COLO668 (cell line): ENCODE measurements around the gene CYTH1.
"Not testable (repeated sequence)": the region's sequence is repeated elsewhere in the genome, so short reads cannot be mapped to it uniquely, and the experiment has no call there.

Source experiments
- DNase-seq: peaks from one replicate; lab custom pipeline; 2025; ENCODE audit not compliant: unreplicated experiment; lab: John Stamatoyannopoulos, UW

CYTH1 gene

DNA sequence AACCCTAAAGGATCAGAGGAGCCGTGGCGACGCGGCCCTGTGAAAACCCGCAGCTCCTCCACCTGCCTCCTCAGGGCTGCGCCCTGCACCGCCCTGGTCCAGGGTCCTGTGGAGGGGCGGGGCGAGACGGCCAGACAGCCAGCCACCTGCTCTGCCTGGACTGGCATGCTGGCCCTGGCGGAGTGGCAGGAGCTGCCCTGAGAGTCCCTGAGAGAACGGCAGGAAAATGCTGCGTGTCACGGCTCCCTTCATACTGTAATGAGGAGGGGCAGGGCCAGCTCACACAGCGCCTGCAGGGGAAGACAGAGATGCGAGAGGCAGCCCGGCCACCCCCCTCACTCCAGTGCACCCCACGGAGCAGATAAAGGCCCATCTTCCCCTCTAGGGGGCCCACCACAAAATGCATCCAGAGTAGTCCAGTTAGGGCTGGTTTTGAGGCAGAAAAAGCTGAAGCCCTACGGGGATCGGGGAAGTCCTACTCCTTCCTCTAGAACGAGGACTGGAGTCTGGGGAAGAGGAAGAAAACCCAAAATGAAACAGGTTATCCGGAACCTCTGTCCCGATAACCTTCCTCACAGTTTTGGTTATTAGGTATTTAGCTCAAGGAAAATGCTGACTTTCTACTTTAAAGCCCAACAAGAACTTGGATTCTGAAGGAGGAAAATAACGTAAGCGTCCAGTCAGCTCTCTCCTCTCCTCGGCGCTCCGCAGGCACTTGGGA lies 107.3 kb downstream of the CYTH1 start:
- DNase-seq = no peak

DNA sequence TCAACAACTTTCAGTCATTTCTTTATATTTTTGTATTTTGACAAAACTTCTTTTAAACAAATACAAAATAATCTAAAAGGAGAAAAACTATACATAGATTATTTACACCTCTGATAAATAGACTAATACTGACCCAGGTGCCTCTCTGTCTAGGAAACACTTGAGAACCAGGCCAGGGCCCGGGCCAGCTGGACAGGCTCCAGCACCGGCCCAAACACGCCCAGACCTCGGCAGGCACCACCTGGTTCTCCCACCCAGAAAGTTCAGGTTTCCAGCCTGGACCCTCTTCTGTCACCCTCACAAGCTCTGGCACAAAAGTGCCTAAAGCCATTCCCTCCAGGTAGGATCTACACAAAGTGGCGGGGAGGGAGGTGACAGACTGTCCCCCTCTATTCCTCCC lies 107.9 kb downstream of the CYTH1 start:
- DNase-seq = no peak

DNA sequence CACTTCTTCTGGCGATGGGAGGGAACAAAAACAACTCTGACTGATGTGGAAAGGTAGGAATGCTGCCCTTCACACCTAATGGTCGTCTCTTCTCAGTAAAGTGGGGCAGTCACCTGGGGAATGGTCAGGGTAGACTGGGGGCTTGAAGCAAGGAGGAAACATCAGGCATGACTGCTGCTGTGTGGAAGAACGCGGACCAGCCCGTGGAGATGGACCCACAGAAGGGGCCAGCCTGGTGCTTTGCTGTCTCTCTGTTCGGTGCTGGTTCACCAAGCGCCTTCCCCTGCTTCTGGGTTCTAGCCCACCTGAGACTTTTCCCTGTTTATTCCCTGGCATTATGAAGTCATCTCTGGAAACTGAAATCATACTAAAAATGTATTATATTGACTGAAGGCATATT lies 108.7 kb downstream of the CYTH1 start:
- DNase-seq = no peak

DNA sequence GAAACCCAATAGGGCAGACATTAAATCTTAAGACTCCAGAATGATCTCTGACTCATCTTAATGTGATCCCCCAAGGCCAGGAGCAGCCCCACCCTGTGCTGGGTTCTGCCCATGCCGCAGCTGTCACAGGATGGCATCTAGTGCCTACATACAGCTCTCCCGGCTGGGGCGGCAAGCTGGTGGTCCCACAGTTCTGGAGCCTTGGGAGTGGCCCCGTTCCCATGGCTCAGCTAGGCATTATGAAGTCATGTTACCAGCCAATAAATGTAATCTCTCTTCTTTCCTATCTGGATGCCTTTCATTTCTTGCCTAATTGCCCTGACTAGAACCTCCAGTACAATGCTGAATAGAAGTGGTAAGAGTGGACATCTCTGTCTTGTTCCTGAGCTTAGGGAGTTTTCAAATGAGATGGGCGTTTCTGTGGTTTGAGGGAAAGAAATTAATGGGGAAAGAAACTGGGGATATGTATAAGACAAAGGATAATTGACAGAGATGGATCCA lies 109.2 kb downstream of the CYTH1 start:
- DNase-seq = no peak

DNA sequence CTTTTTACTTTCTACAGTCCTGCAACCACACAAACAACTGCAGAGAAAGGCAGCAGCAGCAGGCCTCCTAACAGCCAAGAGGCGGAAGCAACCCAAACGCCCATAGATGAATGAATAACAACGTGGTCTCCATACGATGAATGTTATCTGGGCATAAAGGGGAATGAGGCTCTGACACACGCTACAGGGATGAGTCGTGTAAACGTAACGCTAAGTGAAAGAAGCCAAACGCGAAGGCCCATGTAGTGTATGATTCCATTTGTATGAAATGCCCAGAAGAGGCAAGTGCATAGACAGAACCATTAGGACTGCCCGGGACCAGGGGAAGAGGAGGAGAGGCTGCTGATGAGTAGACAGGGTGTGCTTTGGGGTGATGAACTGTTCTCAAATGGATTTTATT lies 110.1 kb downstream of the CYTH1 start:
- no peak for DNase-seq

DNA sequence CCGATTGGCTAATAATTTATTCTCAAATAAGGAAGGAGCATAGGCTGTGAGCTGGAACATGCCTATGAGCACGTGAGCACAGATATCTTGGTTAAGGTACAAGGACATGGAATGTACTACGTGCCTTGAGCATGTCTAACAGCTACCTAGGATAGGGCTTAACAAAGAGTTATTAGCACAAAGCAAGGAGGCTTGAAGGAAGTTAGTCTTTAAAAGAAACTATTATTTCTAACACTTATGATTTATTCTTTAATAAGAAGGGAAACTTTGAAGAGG lies 110.4 kb downstream of the CYTH1 start:
- not testable (repeated sequence) for DNase-seq

DNA sequence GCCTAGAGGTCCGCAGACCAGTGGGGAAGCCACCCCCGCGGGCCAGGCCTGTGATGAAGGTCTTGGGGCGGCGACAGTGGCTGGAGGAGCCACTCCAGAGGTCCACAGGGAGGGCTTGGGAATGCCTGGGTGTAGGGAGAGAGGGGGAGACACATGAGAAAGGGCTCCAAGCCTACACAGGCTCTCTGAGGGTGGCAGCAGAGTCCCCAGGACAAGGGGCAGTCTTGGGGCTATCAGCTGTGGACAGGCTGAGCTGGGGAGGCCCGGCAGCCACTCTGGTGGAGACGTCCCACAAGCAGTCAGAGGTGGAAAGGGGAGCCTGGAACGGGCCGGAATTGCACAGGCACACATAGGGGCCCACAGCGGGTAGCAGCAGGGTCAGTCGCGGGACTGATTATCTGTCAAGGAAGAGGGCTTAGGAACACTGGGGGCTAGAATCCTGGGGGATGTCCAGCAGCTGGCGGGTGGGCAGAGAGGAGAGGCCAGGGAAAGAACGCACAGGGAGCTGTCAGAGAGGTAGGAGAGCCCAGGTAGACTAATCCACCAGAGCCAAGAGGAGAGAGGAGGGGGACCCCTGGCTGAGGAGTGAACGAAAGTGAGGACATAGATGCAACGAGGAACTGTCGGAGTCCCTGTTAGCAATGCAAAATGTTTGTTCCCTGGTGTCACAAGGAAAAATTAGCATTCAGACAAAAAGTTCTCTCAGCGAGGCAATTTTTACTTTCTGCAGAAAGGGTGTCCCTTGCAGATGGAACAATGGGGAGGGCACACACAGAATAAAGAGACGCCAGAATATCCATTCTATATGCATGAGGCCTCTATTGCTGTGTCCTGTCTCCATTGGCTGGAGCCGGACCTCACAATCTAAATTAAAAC lies 111.0 kb downstream of the CYTH1 start:
- DNase-seq = no peak

DNA sequence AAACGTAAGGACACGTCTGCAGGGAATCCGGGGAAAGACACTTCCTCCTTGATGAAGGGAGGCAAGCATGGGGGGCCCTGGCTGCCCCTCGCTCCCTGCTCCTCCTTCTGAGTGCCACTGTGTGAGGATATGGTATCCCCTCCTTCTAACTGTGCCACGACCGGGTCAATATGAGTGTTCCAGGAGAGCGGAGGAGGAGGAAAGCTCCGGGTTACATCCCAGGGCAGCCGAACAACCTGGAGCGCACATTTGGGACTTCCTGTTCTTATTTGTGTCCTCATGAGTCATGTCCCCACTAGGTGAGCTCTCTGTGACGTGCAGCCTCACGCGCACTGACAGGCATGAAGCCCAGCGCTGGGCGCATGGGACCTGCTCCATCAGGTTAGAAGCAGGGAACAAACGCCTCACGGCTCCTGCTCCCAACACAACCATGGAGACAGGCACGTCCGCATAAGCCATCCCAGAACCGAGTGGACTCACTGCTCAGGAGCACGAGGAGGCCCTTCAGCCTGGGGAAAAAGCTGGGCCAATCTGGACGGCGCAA lies 112.0 kb downstream of the CYTH1 start:
- DNase-seq = no peak

DNA sequence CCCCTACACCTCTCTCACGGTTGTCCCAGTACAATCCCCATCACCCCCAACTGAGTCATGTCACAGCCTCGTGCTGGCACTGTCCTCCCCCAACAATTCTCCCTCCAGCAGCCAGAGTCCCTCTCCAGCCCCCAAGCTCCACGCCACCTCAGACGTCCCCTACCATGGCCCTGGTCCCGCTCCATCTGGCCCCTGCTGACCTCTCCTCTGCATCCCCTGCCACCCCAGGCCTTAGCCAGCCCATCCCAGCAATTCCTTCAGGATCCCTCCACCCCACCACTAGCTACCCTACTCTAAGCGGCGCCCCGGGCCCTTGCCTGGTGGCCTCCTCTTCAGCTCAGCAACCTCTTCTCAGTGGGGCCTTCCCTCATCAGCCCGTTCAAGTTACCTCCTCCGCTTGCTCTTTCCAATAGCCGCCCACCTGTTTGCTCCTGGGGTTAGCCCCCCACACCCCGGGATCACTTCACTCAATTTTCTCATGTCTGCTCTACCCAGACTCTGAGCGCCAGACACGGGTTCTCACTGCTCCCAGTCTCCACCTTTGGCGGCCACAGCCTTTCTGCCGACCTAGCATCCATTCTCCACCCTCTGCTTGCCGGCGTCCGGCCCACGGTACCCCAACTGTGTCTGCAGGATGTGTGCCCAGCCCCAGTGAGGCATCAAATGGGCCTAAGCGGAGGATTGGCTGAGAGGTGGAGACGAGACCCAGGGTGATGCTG lies 112.7 kb downstream of the CYTH1 start:
- no peak for DNase-seq

DNA sequence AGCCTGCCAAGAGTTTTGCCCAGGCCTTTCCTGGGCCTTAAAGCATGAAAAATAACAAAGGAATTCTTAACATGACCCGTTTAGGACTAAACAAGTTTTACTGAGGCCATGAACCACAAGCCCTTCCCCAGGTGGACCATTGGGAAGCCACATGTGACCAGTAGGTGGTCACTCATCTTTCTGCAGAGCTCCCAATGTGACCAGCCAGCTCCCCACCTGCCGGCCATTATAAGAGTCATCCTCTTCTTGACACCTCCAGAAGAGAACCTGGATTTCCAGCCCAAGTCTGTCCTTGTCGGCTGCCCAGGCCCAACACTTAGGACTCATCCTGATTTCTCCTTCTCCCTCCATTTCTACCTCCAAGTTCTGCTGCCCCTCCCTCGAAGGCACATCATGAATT lies 113.2 kb downstream of the CYTH1 start:
- no peak for DNase-seq

DNA sequence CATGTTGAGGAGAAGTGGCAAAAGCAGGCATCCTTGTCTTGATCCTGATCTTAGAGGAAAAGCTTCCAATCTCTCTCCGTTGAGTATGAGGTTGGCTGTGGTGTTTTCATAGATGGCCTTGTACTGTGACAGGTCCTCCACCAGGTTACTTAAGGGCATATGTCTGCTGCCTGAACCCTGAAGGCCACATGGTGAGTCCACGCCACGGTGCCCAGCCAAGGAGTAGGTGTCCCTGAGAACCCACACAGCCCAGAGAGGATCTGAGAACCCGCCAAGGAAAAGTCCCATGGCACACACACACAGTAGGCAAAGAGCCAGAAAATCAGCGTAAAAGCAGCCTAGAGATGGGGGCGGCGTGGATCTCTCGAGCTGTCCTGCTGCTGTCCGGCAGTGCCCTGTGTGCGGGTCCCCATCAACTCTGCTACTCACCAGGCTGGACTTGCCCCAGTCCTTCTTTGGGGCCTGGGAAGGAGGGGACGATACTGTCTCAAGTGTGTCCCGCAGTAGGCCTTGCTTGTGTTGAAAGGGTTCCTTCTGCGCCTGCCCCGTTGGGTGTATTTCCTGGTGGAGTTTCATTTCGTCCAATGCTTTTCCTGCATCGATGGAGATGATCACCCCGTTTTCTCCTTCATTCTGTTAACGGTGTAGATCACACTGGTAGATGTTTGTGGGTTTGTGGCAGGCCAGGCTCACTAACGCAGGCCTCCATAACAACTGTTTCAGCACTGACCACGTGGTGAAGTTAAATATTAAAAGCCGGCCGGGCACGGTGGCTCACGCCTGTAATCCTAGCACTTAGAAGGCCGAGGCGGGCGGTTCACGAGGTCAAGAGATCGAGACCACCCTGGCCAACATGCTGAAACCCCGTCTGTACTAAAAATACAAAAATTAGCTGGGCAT lies 114.1 kb downstream of the CYTH1 start:
- no peak for DNase-seq

DNA sequence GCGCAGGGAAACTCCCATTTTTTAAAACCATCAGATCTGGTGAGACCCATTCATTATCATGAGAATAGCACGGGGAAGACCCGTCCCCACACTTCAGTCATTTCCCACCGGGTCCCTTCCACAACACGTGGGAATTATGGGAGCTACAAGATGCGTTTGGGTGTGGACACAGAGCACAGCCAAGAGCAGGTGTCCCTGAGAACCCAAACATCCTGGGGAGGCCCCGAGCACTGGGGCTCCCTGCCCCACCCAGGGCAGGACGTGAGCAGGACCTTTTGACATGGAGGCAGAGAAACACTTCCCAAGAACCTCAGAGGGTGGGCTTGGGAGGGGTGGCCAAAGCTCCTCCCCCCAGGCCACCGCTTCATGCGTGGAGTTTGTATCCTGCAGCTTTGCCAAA lies 115.0 kb downstream of the CYTH1 start:
- no peak for DNase-seq

DNA sequence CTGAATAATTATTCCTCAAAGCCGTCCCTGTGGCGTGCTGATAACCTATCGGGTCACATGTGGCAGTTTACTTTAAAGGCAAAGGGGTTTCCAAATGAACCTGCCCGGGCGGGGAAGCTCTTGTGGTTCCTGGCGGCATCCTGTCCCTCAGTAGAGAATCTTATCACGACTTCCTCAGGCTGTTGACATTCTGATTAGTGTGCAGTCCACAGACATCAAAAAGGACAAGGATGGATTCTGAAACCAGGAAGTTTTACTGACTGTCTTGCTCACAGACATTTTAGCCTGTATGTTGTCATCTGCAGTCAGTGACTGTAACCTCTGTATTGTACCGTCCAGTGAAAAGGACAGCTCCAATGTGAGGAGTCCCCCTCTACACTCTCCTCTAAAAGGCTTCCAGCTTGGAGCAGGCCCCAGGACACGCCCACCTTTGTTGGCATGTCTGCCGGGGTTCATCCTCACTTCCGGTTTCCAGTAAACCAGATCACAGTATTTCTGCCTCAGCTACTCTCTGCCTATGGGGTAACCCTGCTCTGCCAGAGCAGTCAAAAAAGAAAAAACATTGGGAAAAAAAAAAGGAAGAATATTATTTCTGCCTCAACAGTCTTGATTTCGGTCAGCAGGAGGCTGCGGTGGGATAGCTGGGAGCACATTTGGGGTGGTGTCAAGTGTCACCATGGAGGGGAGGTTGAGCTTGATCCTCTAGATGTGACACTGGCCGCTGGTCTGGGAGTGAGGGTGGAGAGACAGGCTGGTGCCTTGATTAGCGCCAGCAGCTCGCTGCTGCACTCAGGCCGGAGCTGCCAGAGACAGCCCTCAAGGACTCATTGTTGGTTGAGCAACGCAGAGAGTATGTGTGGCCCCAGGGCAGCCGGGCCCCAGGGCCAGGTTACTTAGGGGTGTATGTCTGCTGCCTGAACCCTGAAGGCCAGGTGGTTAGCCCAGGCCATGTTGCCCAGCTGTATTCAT lies 115.8 kb downstream of the CYTH1 start:
- DNase-seq = no peak

DNA sequence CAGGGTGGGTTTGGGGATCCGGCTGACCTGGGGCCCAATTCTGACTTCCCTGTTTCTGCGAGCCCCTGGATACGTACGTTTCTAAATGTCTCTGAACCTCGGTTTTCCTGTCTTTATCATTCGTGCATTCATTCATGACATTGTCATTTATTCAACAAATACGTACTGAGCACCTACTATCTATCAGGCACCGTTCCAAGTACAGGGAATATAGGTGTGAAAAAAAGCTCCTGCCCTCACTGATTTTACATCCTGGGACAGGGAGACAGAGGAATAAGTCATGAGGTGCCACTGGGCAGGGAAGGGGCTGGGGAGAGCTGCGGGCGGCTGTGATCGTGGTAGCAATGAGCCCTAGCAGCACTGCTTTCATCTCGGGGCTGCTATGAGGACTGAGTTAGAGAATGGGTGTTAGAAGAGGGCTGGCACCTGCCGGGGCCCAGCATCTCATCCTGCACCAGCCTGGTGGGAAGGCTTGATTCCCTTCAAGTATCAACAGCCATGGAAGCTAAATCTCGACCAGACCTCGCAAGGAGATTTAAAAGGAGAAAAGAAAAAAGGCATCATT lies 116.6 kb downstream of the CYTH1 start:
- no peak for DNase-seq

DNA sequence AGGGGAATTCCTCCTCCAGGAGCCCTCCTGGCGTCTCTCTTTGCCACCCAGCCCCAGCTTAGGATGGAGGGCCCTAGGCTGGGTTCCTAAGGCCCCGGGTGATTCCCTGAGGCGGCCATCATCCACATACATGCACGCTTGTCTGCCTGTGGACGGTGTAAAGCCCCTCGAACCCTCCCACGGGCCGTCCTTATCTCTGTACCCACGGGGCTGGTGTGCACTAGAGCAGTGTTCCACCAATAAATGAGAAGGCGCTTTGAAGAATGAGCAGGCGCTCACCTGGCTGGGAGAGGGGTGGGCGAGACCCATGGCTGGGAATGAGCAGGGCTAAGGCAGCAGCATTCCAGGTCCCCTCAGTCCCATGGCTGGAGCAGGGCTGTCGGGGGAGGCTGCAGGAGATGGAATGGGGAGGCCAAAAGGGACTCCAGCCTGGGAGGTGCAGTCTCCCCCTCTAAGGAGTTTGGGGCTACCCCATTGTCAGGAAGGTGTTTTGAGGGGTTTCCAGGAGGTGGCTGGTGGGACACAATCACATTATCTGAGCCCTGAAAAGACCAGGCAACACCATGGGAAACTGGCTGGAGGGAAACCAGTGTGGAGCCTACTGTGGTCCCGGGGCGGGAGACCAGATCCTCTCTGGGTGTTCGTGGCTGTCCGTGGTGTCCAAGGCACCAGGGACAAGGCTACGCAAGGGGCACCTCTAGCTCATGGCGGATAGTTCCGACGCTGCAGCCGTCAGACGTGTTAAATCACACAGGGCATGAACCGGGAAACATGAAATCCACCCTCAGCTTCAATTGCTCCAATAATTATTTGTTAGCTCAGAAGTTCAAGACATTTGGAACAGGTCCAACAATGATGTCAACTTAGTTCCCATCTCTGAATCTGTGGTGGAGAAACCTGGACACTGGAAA lies 117.3 kb downstream of the CYTH1 start:
- DNase-seq = no peak

DNA sequence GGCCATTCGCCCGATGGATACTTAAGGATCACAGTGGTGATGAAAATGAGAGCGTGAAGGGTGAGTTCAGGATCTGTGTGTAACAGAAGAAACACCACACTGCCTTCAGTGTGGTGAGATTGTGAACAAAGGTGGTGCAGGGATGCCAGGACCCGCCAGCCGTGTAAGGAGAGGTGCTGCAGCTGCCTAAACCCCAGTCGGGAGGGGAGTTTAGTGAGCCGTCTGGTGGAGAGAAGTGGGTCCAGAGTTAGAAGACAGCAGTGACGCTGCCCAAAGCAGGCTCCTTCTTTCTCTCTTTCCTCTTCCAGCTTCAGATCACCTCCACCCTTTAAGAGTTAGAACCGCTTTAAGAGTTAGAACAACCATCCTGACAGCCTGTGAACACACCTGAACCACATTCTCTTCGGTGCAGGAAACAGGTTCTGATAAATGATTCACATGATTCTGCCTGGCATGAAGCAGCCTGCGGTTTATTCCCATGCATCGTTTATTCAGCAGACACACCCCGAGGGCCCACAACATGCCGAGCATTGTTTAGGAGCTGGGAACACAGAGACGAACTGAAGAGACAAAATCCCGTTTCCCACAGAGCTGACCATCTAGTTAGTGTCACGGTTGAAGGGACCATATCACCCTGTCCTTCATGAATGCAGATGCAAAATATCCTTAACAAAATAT lies 120.8 kb downstream of the CYTH1 start:
- no peak for DNase-seq

DNA sequence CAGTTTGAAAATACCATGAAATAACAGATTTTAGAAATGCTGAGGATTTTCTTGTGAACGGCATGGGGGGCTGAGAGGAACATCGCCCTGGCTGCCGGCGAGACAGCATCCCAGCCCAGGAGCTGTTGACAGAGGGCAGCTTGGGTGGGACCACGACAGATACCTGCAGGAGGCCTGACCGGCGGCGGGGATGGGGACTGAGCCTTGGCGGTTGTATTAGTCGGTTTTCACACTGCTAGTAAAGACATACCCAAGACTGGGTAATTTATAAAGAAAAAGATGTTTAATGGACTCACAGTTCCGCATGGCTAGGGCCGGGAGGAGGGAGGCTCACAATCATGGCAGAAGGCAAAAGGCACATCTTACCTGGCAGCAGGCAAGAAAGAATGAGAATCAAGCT lies 122.5 kb downstream of the CYTH1 start:
- DNase-seq = no peak
